GM20000 (cell line): ENCODE measurements around the gene MRPL53.
"Not testable (repeated sequence)": the region's sequence is repeated elsewhere in the genome, so short reads cannot be mapped to it uniquely, and the experiment has no call there.

Experiments
- DNase-seq: peaks from one replicate; pipeline ENCODE4 v3.0.0; 2012; ENCODE audit warnings: low spot score
- TF ChIP-seq, protein P1 (sequence below): IDR thresholded peaks from 2 replicates; pipeline ENCODE4 v1.5.1; 2012; ENCODE audit warnings: mild to moderate bottlenecking, control low read depth; ENCODE audit errors: extremely low read depth, missing control alignments

MRPL53 gene

DNA sequence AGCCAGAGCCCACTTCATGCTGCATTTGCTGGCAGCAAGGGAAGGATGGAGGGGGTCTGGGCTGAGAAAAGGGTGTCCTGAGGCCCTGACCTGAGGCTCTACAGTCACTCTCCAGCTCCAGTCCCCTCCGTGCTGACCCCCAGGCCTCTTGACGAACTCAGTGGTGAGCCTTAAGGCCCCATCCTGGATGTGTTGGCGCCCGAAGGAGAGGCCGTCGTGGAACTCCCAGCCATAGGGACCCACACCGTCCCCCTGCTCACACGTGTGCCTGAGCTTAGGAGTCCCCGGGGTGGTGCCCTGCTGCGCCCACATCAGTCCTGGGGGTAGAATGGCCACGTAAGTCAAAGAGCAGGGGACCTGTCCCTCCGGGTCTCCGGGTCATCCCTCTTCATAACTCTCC, 8.1 kb downstream of the MRPL53 start:
- TF ChIP-seq, protein P1, sequence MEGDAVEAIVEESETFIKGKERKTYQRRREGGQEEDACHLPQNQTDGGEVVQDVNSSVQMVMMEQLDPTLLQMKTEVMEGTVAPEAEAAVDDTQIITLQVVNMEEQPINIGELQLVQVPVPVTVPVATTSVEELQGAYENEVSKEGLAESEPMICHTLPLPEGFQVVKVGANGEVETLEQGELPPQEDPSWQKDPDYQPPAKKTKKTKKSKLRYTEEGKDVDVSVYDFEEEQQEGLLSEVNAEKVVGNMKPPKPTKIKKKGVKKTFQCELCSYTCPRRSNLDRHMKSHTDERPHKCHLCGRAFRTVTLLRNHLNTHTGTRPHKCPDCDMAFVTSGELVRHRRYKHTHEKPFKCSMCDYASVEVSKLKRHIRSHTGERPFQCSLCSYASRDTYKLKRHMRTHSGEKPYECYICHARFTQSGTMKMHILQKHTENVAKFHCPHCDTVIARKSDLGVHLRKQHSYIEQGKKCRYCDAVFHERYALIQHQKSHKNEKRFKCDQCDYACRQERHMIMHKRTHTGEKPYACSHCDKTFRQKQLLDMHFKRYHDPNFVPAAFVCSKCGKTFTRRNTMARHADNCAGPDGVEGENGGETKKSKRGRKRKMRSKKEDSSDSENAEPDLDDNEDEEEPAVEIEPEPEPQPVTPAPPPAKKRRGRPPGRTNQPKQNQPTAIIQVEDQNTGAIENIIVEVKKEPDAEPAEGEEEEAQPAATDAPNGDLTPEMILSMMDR: no peak
- DNase-seq: no peak

DNA sequence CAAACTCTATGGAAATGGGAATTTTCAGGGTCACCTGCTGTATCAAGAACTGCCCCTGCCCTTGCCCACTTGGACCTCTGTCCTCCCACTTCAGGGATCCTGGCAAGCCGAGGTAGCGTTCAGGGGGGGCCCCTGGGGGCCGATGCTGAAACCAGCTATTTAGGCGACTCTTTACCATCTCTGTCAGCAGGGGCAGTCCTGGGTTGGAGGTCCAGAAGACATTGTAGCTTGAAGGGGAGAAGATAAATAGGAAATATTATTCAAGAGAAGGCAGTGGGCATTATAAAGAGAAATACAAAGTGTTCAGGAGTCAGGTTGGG, 9.7 kb downstream of the MRPL53 start:
- TF ChIP-seq, protein P1: no peak
- no peak for DNase-seq

GRCh38 chr2:74462054-74462785, 10.3 kb downstream of the MRPL53 start:
- DNase-seq: no peak
- TF ChIP-seq, protein P1: no peak

- TF ChIP-seq, protein P1: no peak
- no peak for DNase-seq
These were observed 11.1 kb downstream of the MRPL53 start for GRCh38 chr2:74461187-74462053.

GRCh38 chr2:74460187-74460586, 12.3 kb downstream of the MRPL53 start:
- not testable (repeated sequence) for DNase-seq

- not testable (repeated sequence) for DNase-seq
These were observed 12.9 kb downstream of the MRPL53 start for GRCh38 chr2:74459503-74460118.

DNA sequence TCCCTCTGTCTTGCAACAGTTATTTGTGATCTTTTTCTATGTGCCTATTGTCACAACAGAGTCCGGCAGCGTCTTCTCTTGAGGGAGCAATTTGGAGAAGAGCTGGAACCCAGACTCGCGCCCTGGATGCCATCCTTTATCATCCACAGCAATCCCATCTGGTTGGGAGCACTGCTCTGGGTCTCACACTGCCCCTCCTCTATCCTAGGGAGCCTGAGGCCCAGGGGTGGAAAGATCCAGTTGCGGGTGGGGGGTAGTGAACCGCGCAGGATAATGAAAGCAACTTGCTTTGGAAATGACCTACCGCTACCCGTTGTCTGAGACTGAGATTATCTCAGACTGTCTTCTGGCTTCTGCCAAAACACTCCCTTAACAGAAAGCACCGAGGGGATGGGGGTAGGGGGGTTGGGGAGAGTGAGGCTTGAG, 13.5 kb downstream of the MRPL53 start:
- TF ChIP-seq, protein P1: no peak
- no peak for DNase-seq
